ENCODE results near the gene KIF21B.
A peak's percentile ranks its signal among the peaks of the same experiment; 100 is the strongest.
"Not testable (repeated sequence)": the region's sequence is repeated elsewhere in the genome, so short reads cannot be mapped to it uniquely, and the experiment has no call there.

Gene KIF21B

GRCh38 chr1:200954434-200954833 lies 69.1 kb downstream of the KIF21B start:
- DNase-seq (ENCODE audit: low read depth in 1 of 2, low spot score in 1 of 2): no peak
- in situ Hi-C loops (cut with HindIII; ENCODE audit: low pct_unique_long_range_greater_than_20kb, low sequenced_read_pairs): no loop called here
- no peak for TF ChIP-seq JUND (IDR thresholded peaks at IDR 0.05; ENCODE audit: low read depth)

DNA sequence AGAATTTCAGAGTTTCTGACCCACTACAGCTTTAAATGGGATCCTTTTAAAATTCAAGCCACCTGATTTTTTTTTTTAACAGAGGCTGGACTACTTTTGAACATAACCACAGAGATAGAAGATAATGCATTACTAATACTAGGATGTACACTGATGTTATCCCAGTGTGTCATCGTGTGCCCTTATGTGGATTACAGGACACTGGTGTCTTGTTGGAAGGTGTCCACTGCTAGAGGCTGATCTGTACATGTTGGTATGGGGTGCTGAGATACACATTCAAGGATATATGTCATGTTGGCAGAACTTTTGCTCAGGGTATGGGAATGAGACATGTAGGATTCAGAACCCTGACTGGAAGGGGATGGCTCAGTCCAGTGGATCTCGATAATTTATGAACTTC lies 72.5 kb downstream of the KIF21B start:
- DNase-seq (ENCODE audit: low read depth in 1 of 2, low spot score in 1 of 2): peak in 1 of 2 experiments; percentile 26
- TF ChIP-seq JUND (IDR thresholded peaks at IDR 0.05; ENCODE audit: low read depth): no peak
- in situ Hi-C loops (cut with HindIII; ENCODE audit: low pct_unique_long_range_greater_than_20kb, low sequenced_read_pairs): no loop called here

DNA sequence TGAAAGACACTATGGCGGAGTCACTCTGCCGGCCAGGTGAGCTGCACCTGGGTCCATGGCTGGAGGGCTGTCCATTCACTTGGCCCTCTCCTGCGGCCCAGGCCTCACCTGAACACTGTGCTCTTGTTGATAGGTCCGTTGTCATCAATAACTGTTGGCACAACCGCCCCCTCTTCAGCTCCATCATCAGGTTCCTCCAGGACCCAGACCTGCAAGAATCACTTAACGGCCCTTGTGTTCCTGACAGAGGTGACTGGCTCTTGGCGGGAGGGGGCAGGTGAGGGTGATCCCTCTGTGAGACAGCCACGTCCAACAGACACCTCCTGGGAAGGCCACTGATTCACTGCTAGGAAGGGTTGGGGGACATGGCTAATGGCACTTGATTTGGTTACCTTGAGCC lies 73.9 kb downstream of the KIF21B start:
- DNase-seq (ENCODE audit: low read depth in 1 of 2, low spot score in 1 of 2): no peak
- no peak for TF ChIP-seq JUND (IDR thresholded peaks at IDR 0.05; ENCODE audit: low read depth)
- in situ Hi-C loops (cut with HindIII; ENCODE audit: low pct_unique_long_range_greater_than_20kb, low sequenced_read_pairs): no loop called here

DNA sequence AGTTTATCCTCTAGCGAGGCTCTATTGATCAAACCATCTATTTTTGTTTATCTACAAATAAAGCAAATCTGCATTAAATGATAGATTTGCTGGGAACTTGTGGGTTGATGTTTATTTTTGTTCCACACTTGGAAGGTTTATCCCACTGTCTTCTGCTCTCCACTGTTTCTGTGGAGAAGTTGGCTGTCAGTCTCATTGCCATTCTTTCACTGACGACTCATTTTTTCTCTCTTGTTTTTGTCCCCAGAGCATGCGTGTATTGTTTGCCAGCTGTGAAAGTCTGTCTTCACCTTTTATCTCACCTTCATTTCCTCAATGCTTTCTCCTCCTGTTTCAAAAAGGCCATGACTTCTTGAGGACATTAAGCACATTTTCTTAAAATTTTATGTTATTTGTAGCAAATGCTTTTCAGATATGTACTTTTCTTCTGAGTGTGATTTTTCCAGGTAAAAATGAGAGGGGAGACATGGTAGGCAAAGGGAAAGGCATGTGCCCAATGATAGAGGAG lies 76.4 kb downstream of the KIF21B start:
- DNase-seq (ENCODE audit: low read depth in 1 of 2, low spot score in 1 of 2): no peak
- no peak for TF ChIP-seq JUND (IDR thresholded peaks at IDR 0.05; ENCODE audit: low read depth)
- in situ Hi-C loops (cut with HindIII; ENCODE audit: low pct_unique_long_range_greater_than_20kb, low sequenced_read_pairs): no loop called here

DNA sequence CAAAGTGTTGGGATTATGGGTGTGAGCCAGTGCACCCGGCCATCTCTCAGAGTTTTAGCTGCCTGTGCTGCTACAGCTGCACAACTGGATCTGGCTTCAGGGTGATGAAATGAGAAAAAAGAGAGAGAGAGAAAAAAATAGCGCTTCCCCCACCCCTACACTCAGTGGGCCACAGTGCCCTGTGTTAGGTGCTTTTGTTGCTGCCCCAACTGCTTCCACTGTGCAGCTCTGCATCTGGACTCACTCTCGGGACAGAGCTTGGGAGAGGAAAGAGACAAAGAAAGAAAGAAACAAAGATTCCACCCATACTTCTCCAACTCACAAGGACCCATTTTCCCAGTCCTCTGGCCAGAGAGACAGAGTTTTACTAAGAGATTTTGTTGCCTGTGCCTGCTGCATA lies 78.4 kb downstream of the KIF21B start:
- in situ Hi-C loops (cut with HindIII; ENCODE audit: low pct_unique_long_range_greater_than_20kb, low sequenced_read_pairs): no loop called here
- TF ChIP-seq JUND (IDR thresholded peaks at IDR 0.05; ENCODE audit: low read depth): no peak

GRCh38 chr1:200938955-200939354 lies 84.6 kb downstream of the KIF21B start:
- in situ Hi-C loops (cut with HindIII; ENCODE audit: low pct_unique_long_range_greater_than_20kb, low sequenced_read_pairs): no loop called here
- no peak for TF ChIP-seq JUND (IDR thresholded peaks at IDR 0.05; ENCODE audit: low read depth)
- DNase-seq (ENCODE audit: low read depth in 1 of 2, low spot score in 1 of 2): no peak

More for the DNA sequence above, 78.4 kb downstream of the KIF21B start:
- DNase-seq (ENCODE audit: low read depth in 1 of 2, low spot score in 1 of 2): no peak

DNA sequence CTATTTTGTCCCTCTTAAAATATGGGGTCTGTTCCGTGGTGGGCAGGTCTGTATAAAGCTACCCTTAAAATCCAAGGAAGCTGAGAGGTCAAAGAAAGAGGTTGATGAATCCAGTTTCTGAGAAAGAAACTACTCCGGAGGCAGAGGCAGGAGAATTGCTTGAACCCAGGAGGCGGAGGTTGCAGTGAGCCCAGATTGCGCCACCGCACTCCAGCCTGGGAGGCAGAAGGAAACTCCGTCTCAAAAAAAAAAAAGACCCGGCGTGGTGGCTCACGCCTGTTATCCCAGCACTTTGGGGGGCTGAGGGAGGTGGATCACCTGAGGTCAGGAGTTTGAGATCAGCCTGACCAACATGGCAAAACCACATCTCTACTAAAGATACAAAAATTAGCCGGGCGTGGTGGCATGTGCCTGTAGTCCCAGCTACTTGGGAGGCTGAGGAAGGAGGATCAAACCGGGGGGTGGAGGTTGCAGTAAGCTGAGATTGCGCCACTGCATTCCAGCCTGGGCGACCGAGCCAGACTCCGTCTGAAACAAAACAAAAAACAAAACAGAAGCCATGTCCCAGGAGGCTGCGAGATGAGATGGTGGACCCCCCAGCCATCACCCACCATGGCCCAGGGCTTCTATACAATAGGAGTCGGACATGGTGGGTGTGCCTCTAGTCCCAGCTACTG lies 88.1 kb downstream of the KIF21B start:
- in situ Hi-C loops (cut with HindIII; ENCODE audit: low pct_unique_long_range_greater_than_20kb, low sequenced_read_pairs); DNase-seq (ENCODE audit: low read depth in 1 of 2, low spot score in 1 of 2): not testable (repeated sequence)

DNA sequence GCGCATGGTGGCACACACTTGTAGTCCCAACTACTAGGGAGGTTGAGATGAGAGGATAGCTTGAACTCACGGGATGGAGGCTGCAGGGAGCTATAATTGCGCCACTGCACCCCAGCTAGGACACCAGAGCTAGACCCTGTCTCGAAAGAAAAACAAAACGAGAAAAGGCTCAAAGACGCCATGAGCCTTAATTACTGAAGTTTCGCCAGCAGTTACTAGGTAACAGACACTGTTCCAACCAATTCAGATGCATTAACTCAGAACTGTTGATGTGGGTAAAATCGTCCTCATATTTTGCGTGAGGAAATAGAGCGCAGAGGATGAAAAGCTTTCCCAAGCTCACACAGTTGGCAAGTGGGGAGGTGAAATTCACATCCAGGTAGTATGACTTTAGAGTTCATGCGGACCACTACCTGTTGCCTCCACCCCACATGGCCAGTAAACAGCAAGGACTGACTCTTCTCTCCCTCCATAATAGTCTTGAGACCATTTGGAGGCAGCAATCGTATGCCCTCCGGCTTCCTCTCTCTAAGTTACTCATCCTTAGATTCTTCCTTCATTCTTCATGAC lies 88.8 kb downstream of the KIF21B start:
- in situ Hi-C loops (cut with HindIII; ENCODE audit: low pct_unique_long_range_greater_than_20kb, low sequenced_read_pairs): no loop called here
- no peak for DNase-seq (ENCODE audit: low read depth in 1 of 2, low spot score in 1 of 2)
- TF ChIP-seq JUND (IDR thresholded peaks at IDR 0.05; ENCODE audit: low read depth): no peak

GRCh38 chr1:200931776-200932175 lies 91.7 kb downstream of the KIF21B start:
- in situ Hi-C loops (cut with HindIII; ENCODE audit: low pct_unique_long_range_greater_than_20kb, low sequenced_read_pairs): no loop called here
- DNase-seq (ENCODE audit: low read depth in 1 of 2, low spot score in 1 of 2): no peak
- no peak for TF ChIP-seq JUND (IDR thresholded peaks at IDR 0.05; ENCODE audit: low read depth)

DNA sequence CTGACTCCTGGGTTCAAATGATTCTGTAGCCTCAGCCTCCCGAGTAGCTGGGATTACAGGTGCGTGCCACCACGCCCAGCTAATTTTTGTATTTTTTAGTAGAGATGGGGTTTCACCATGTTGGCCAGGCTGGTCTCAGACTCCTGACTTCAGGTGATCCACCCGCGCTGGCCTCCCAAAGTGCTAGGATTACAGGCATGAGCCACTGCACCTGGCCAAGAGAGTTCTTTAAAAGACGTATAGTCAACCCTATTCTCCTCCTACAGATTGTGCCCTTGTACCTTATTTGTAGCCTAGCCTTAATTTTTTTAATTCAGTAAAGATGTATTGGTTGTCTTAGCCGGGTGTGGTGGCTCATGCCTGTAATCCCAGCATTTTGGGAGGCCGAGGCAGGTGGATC lies 93.2 kb downstream of the KIF21B start:
- DNase-seq (ENCODE audit: low read depth in 1 of 2, low spot score in 1 of 2); in situ Hi-C loops (cut with HindIII; ENCODE audit: low pct_unique_long_range_greater_than_20kb, low sequenced_read_pairs): not testable (repeated sequence)

DNA sequence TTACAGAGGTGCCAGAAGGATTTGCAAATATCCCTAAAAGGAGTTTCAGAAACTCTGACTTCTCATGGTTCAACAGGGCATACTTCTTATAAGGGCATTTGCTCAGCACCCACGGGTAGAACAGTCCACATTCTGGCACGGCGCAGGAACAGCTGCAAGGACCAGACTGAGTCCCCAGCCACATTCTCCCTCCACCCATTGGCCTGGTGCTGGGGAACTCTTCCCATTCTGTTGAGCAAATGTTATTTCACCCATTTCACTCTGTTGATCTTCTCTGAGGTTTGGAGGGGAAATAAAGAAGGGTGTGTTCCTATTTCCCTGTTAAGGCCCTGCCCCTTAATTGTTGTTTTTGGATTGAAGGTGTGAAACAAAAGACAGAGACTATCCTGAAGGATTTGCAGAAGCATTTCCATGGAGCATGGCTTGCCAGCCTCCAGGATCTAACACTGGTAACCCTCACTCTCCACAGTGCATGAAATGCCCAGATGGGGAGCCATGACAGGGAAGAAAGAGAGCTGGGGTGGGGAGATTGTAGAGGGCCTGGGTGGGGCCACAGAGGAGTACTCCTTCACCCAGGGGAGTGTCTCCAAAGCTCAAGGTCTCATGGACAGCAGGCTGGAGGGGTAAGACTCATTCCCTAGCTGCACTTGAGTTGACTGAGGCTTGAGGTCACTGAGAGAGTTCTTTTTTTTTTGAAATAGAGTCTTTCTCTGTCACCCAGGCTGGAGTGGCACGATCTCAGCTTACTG lies 93.8 kb downstream of the KIF21B start:
- no peak for TF ChIP-seq JUND (IDR thresholded peaks at IDR 0.05; ENCODE audit: low read depth)
- DNase-seq (ENCODE audit: low read depth in 1 of 2, low spot score in 1 of 2): no peak
- in situ Hi-C loops (cut with HindIII; ENCODE audit: low pct_unique_long_range_greater_than_20kb, low sequenced_read_pairs): no loop called here

DNA sequence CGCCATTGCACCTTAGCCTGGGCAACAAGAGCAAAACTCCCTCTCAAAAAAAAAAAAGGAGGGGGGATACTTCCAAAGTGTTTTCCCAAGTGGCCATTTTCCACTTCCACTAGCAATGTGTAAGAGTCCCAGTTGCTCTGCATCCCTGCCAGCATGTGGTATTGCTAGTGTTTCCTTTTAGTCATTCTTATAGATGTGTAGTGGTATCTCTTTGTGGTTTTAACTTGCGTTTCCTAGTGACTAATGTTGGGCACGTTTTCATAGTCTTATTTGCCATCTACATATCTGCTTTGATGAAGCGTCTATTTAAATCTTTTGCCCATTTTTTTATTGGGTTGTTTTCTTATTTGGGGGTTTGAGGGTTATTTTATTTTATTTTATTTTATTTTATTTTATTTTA lies 97.7 kb downstream of the KIF21B start:
- DNase-seq (ENCODE audit: low read depth in 1 of 2, low spot score in 1 of 2): no peak
- in situ Hi-C loops (cut with HindIII; ENCODE audit: low pct_unique_long_range_greater_than_20kb, low sequenced_read_pairs): no loop called here
- no peak for TF ChIP-seq JUND (IDR thresholded peaks at IDR 0.05; ENCODE audit: low read depth)

GRCh38 chr1:200923601-200924000 lies 99.9 kb downstream of the KIF21B start:
- no peak for TF ChIP-seq JUND (IDR thresholded peaks at IDR 0.05; ENCODE audit: low read depth)
- DNase-seq (ENCODE audit: low read depth in 1 of 2, low spot score in 1 of 2): no peak
- in situ Hi-C loops (cut with HindIII; ENCODE audit: low pct_unique_long_range_greater_than_20kb, low sequenced_read_pairs): no loop called here
